GM08714 (cell line): ENCODE results near the gene PCYT2.

Experiments
- H3K4me3 ChIP-seq: fragments of 200-500 bp; sonication (Bioruptor generic); 2 replicates; pipeline ENCODE4 v1.5.1; 2014; ENCODE audit warnings: mild to moderate bottlenecking, low read length, inconsistent platforms
- ZNF274 ChIP-seq: IDR thresholded peaks from 2 replicates; pipeline ENCODE4 v1.6.1; 2012; ENCODE audit warnings: mild to moderate bottlenecking, low read depth, low read length

Gene PCYT2

GRCh38 chr17:81952792-81953228, 41.6 kb upstream of the PCYT2 start:
- H3K4me3 ChIP-seq, result no peak overlapping the region
- TF ChIP-seq ZNF274, result no peak

DNA sequence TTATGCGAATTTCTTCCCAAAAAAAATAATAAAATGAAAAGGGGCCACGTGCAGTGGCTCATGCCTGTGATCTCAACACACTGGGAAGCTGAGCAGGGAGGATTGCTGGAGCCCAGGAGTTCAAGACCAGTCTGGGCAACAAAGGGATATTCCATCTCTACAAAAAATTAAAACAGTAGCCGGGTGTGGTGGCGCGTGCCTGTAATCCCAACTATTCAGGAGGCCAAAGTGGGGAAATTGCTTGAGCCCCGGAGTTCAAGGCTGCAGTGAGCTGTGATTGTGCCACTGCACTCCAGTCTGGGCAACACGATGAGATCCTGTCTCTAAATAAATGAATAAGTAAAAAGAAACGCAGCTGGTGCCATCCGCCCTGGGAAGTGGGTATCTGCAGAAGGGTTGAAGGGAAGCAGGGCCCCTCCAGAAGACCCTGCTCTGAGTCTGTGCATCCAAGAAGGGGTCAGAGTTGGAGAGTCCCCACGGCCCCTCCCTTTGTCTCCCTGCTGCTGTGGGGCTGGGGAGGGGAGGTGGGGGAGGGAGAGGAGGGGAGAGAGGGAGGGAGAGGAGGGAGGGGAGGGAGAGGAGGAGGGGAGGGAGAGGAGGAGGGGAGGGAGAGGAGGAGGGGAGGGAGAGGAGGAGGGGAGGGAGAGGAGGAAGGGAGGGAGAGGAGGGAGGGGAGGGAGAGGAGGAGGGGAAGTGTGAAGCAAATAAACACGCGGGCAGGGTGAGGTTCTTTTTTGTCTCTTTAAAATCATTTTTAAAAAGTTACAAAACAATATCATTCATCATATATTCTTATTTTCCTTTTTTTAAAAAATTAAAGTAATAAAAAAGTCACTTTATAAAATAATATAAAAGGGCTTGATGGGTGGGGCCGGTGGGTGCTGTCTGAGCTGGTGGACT, 40.8 kb upstream of the PCYT2 start:
- H3K4me3 ChIP-seq, result no peak overlapping the region

DNA sequence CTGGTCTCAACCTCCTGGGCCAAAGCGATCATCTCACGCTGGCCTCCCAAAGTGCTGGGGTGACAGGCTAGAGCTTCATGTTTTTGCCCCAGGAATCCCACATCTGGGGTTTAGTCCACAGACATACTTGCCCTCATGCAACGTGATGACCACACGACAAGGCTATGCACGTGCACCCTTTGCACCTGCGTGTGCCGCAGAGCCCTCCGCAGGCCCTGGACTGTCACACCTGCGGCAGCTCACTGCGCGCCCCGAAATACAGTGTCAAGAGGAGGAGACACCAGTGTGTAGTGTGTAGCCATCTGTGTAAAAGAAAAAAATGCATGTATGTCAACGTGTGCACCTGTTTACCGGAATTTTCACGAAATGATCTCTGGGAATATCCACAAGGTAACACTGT, 39.3 kb upstream of the PCYT2 start:
- H3K4me3 ChIP-seq, result no peak overlapping the region
- TF ChIP-seq ZNF274, result no peak

More for the DNA sequence above, 40.8 kb upstream of the PCYT2 start:
- no peak for TF ChIP-seq ZNF274

- no peak overlapping the region for H3K4me3 ChIP-seq
- no peak for TF ChIP-seq ZNF274
Measured at GRCh38 chr17:81948635-81949378, 37.6 kb upstream of the PCYT2 start.

GRCh38 chr17:81947189-81947588, 36.0 kb upstream of the PCYT2 start, which contains the start of gene MYADML2:
Gene MYADML2, minus strand, starts transcription at chr17:81947233. Its CDS starts 5,492 bp downstream, at chr17:81941741.
- no peak for TF ChIP-seq ZNF274
- H3K4me3 ChIP-seq, result no peak within 1 kb of the TSS

DNA sequence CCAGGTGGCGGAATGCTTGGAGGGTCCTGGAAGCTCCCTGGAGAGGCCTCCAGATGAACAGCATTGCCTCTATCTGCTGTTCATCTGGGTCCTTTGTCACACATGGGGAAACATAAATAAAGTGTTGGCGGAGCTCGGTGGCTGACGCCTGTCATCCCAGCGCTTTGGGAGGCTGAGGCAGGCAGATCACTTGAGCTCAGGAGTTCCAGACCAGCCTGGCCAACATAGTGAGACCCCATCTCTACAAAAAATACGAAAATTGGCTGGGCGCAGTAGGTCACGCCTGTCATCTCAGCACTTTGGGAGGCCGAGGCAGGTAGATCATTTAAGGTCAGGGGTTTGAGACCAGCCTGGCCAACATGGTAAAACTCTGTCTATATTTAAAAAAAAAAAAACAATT, 33.7 kb upstream of the PCYT2 start:
- H3K4me3 ChIP-seq, result no peak overlapping the region
- no peak for TF ChIP-seq ZNF274

DNA sequence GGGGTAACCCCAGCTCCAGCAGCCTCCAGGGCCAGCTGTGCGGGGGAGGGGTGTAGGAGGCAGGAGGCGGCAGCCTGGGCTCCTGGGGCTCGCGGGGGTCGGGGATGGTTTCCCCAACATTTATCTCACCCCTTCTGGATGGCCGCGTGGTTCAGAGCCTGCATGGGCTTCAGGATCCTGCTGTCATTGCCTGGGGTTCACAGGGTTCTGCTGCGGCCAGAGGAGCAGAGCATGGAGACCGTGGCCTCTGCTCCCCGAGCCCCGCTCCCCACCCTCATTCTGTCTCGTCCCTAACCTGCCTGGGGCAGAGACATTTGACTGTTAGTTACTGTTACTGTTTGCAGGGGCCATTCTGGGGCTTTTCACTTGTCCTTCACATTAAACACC, 31.0 kb upstream of the PCYT2 start:
- no peak for TF ChIP-seq ZNF274
- no peak overlapping the region for H3K4me3 ChIP-seq

DNA sequence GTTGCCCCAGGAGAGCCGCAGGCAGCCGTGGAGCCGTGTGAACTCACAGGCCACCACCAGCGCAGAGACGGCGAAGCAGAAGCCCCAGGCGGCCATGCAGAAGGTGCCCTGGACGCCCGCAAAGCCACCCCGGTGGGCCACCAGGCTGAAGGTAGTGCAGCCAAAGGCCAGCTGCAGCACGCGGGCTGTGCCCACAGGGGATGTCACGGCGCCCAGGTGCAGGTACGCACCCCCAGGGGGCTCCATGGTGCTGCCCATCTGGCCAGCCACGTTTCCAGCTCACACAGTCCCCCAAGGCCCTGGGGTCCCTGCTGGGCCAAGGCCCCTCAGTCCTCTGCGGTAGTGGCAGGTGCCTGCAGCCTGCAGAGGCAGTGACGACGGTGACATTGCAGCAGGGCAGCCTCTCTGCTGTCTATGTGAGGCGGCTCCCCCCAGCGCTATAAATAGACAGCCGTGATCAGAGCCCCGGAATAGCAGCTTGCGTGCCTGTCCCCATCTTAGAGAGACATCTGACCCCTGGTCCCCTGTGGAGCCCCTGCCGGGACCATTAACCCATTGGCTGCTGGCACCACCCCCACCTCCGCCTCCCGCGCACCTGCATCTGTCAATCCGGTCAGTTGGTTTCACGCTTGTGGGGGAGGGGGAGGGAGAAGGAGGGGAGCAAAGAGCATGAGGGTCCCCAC, 30.4 kb upstream of the PCYT2 start:
- TF ChIP-seq ZNF274, result no peak
- no peak overlapping the region for H3K4me3 ChIP-seq

GRCh38 chr17:81940538-81941483, 29.6 kb upstream of the PCYT2 start:
- H3K4me3 ChIP-seq, result no peak overlapping the region
- no peak for TF ChIP-seq ZNF274

DNA sequence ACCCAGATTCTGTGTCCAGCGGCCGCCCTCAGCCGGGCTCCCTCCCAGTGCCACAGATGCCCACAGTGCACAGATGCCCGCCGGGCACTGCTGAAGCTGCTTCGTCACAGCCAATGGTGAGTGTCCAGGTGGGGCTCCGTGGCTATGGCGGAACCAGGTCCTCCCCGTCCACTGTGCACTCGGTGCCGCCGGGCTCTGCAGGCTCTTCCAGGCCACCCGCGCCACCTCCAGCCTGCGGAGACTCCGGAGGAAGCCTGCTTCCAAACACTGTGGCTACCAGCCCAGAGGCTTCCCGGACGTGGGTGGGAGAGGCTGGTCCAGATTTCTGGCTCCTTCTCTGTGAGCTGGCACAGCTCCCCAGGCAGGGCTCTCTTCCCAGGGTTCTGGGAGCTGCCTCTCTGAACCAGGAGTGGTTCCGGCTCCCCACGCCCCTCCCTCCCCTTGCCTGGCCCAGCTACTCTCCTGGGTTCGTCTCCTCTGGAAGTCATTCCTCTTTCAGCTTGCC, 28.7 kb upstream of the PCYT2 start:
- no peak overlapping the region for H3K4me3 ChIP-seq
- no peak for TF ChIP-seq ZNF274

DNA sequence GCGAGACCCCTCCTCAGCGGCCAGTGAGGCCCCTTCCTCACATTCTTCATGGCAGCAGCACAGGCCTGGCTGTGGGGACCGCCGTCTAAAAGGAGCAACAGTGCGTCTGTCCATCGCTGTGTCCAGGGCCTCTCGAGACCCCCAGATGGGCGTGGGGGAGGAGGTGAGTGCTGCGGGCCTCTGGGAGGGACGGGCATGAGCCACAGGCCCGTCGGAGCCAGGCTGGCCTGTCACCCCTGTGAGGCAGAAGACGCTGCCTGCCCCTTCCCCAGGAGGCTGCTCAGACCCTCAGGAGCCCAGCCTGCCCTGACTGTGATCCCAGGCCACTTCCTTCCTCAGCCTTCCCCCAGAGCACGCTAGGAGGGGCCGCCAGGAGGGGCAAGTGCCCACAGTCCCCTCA, 28.0 kb upstream of the PCYT2 start:
- no peak for TF ChIP-seq ZNF274
- no peak overlapping the region for H3K4me3 ChIP-seq

DNA sequence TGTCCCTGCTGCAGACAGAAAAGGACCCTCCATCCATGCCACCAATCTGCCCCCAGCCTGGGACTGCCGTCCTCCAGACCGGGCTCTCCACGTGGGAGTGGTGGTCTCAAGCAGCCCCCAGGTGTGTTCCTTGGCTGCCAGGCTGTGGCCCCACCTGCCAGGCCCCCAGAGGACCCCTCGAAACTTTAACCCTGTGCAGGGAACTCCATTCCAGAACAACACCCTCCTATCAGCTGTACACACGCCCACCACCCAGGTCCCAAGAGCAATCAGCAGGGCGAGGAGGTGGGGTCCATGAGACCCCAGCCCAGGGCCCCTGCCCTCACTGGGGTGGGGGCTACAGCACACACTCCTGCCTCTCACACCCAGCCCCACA, 24.5 kb upstream of the PCYT2 start:
- TF ChIP-seq ZNF274, result no peak
- H3K4me3 ChIP-seq, result no peak overlapping the region

- no peak for TF ChIP-seq ZNF274
Measured at GRCh38 chr17:81934850-81935708, 23.9 kb upstream of the PCYT2 start.

More at GRCh38 chr17:81934850-81935708, 23.9 kb upstream of the PCYT2 start:
- no peak overlapping the region for H3K4me3 ChIP-seq
